GM21529 (cell line): Measurements from ENCODE around the gene CRYBG1.

ENCODE experiments used
- ATAC-seq: cut with Tn5 transposase; IDR thresholded peaks from one replicate; pipeline ENCODE4 v1.9.1; 2021; ENCODE audit not compliant: unreplicated experiment

Gene CRYBG1

DNA sequence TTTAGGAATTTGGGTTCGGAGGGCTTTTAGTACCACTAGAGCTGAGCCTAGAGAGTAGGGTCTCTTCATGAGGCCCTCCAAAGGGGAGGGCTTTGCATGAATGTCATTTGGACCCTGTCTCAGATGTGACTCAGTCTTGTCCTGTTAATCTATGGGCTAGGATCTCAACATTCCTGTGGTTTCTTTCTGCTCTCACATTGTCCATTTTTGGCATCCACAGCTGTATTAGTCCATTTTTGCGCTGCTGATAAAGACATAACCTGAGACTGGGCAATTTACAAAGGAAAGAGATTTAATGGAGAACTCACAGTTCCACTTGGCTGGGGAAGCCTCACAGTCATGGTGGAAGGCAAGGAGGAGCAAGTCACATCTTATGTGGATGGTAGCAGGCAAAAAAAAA is 61.0 kb downstream of the CRYBG1 start:
- ATAC-seq: no peak

DNA sequence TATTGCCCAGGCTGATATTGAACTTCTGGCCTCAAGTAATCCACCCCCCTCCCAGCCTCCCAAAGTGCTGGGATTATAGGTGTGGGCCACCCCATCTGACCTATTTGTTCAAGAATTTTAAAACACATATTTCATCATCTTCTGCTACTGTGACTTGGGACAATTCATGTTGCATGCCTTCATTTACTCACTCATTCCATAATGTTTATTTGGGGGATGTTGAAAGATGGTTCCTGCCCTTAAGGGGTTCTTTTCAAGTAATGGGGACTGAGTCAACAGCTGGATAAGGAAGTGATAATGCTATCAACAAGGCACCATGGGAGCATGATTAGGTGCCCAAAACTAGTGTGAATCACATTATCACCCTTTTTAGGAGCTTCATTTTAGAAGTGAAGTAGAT is 62.0 kb downstream of the CRYBG1 start:
- no peak for ATAC-seq

DNA sequence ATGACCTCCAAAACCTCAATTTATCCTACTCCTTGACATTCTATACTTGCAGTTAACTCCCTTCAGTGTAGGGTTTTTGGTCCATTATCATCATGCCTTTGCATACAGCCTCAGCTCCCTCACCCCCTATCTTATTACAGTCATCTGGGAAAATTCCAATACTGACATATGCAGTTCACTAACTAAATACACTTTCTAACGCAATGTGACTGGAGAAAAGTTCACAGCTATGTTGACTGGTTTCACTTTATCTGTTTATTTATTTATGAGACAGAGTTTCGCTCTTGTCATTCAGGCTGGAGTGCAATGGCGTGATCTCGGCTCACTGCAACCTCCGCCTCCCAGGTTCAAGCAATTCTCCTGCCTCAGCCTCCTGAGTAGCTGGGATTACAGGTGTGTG is 64.9 kb downstream of the CRYBG1 start:
- no peak for ATAC-seq

DNA sequence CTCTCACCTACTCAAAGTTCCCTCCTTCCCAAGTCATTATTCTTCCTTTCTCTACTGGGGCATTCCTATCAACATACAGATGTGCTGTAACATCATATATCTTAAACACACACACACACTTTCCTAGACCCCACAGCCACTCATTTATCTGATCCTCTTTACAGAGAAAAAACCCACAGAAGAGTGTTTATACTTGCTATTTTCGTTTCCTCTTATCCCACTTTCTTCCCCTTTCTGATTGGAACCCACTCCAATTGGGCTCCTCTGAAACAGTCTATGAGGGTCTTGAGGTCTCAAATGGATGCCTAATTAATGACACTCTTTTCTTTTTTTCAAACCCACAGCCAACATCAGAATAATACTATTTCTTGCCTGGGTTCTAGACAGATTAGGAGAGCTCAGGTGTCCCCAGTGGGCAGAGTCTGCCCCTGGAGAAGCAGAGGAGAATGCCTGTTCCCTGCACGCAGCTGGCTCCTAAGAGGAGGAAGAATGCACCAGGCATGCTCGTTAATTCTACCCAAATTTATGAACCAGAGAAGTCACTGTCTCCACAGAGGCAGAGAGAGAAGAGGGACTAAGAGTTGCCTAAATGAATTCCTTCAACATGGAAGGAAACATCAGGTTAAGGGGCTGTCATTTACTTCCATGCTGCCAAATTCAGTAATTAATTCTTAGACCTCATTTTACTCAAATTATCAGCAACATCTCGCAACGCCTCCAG is 65.9 kb downstream of the CRYBG1 start:
- no peak for ATAC-seq

GRCh38 chr6:106430466-106430865 is 69.9 kb downstream of the CRYBG1 start:
- ATAC-seq: no peak

DNA sequence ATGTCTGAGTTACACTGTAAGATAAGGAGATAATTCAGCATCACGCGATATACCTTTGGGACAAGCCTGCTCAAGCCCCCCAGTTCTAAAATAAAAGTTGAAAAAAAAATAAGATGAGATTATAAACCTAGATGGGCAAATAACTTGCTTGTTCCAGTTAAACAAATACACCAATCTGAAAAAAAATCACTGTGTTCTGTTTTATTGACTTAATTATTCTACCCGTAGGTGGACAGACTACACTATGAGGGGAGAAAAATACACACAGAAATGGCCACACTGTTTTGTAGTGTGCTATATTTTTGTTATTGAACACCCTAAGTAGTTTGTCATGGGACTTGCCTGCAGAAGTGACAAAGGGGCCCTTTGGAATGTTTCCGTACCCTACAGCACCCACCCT is 70.9 kb downstream of the CRYBG1 start:
- no peak for ATAC-seq

DNA sequence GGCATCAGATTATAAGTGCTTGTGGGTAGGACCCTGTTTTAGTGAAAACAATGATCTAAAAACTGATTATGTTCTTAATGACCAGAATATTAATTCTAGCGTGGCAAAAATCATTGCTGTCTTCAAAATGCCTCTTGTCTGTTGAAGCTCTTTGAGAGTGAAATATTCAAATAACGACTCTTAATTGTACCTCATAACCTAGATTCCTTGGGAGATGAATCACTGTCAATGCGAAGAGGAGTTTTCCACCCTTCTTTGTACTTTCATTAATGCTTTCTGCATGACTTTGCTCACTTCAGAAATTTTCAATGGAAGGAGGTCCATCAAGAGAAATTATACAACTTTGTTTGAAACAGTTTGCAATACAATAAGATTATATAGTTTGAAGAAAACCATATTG is 71.5 kb downstream of the CRYBG1 start:
- ATAC-seq: no peak

DNA sequence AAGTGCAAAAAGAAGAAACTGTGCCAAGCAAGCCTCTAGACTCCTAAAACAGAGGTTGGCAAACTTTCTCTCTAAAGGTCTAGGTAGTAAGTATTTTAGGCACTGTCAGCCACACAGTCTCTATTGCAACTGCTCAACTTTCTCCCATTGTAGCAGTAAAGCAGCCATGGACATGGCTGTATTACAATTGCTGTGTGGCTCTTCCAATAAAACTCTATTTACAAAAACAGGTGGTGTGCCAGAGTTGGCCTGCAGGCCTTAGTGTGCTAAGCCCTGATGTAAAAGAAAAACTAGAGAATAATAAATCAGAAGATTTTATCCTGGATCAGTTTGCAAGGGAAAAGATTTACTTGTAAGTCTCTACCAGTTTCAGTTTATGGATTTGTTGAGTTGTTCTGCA is 74.0 kb downstream of the CRYBG1 start:
- no peak for ATAC-seq

DNA sequence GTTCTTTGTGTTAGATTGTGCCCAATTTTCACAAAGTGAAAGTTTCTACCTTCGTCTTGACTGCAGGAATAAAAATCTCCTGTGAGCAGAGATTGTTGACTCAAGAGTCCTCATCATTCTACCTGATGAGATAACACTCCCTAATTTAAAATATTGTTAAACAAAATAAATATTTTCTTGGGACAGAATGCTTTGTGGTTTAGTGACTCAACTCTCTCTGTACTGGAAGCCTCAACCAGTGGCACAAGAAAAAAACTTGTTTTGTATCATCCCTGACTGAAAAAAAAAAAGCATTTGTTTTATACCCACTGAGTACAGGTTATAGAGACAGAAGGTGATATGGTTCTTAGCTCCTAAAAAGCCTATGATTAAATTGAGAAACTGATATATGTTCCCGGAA is 78.9 kb downstream of the CRYBG1 start:
- ATAC-seq: no peak

DNA sequence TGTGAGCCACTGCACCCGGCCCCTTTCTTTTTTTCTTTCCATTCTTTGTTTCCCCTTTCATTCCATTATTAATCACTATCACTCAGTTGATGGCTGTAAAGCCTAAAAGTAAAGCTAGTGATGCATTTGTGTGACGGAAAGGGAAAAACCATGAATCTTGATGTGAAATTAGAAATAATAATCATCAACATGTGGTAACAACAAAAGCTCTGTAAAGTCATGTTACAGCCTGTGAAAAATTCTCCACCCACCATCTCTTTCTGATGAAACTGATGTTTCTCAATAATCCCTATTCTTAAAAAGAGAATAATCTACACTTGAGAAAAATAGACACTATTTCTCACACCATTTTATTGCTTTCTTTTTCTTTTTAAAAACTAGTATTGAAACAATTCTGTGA is 80.0 kb downstream of the CRYBG1 start:
- no peak for ATAC-seq

GRCh38 chr6:106442395-106442794 is 81.9 kb downstream of the CRYBG1 start:
- ATAC-seq: no peak

GRCh38 chr6:106444777-106445507 is 84.4 kb downstream of the CRYBG1 start:
- ATAC-seq: peak; percentile 66

DNA sequence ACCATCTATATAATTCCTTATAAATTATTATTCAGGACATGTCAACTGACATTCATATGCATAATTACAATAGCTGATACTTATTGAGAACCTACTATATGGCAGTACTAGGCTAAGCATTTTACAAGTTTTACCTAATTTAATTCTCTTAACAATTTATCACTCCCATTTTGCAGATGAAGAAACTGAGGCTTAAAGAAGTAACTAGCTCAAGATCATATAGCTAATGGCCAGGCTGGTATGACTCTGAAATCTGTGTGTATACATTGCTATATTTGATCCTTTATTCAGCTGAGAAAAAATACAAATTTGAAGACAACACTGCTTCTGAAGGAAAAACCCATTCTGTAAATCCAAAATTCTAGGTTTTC is 85.0 kb downstream of the CRYBG1 start:
- ATAC-seq: no peak

DNA sequence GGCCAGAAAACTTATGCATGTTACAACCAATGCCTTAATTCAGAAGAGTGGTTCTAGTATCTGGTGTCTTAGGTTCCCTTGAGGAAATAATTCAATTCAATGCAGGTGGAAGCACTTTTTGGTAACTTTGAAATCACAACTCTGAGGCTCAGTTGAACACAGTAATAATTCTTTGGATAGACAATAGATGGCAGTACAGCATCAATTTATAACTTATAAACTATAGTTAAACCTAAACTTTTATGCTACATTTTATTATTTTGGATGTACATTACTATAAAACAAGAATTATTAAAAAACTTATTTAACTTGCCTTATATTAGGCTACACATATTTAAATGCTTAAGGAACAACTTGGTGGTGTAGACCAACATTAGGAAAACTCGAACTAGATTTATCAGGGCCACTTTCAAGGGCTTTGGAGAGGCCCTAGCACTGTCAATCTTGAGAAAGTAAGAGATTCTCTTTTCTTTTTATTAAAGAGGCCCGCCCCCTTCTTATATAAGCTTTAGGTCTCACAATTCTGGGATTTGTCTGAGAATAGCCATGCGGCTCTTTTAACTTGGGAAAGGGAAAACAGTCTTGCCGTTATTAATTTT is 85.9 kb downstream of the CRYBG1 start:
- no peak for ATAC-seq

GRCh38 chr6:106446983-106447382 is 86.5 kb downstream of the CRYBG1 start:
- no peak for ATAC-seq

GRCh38 chr6:106448000-106448426 is 87.5 kb downstream of the CRYBG1 start:
- ATAC-seq: peak; percentile 76

DNA sequence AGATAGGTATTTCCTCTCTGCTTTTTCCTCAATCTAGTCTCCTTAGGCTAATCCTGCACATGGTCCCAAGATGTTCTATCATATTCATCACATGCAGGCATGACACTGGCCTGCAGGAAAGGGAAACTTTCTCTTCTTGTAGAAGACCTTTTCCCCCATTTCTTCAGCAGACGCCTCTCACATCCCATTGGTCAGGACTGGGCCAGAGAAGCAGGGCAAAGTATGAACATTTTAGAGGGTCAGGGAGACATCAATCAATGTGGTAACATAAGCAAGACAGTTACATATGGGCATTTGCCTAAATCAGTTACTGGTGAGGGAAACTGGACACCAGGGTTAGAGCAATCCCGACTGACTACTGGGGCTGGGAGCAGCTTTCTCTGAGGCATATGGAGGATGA is 90.1 kb downstream of the CRYBG1 start:
- no peak for ATAC-seq

DNA sequence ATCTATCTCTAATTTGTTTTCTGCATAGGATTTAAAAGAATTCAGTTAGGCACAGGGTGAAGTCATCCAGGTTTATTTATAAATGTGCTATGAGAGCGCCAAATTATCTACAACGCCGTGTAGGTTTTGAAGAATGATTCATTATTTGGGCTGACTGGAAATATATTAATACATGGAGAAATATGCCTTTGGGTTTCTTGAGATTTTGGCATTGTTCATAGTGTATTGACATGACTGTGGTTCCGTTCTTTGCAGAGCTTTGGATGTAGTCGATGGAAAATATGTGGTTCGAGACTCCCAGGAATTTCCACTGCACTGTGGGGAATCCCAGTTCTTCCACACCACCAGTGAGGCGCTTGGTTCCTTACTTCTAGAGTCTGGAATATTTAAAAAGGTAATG is 90.9 kb downstream of the CRYBG1 start:
- ATAC-seq: no peak

- no peak for ATAC-seq
Measured at GRCh38 chr6:106452628-106453027, 92.1 kb downstream of the CRYBG1 start.

GRCh38 chr6:106453756-106454367 is 93.3 kb downstream of the CRYBG1 start:
- ATAC-seq: no peak

DNA sequence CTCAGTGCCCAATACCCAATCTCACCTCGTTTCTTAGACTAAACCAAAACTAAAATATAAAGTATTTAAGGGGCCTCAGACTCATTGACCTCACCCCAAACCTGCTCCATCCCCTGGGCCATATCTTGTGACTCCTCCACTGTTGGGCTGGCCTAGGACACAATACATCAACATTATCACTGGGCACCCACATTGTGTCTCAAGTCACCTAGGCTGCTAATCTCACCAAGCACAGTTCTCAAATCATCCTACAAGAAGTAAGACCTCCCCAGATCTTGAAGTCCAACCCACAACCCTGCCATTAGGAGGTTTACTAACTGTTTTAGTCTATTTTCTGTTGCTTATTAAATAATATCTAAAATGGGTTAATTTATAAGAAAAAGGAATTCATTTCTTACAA is 96.2 kb downstream of the CRYBG1 start:
- no peak for ATAC-seq
